ENCODE results near the gene WNT7B.

WNT7B gene

DNA sequence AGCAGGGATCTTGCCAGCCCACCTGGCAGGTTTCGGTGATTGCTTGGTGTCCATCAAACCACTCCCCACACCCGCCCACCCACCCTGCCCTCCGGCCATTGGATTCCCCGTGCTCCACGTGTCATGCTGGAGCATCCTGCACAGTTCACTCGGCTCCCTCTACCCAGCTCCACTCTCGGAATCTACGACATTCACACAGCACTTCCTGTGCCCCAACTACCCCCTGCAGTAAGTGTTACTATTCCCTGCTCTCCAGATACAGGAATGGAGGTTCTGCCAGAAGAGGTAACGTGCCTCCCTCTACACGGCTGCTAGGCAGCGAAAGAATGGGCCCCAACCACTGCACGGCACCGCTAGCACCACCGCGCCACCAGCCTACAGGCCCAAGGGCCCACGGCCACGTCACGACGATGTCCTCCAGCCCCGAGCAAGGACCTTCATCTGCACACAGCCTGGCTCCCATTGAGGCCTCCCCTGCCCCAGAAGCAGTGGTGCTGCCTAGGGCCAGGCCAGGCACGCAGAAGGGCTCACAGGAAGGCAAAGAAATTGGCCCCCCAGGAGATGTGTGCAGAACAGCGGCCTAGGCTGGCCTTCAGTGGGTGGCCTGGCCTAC is 27.6 kb downstream of the WNT7B start:
- no peak for DNase-seq

DNA sequence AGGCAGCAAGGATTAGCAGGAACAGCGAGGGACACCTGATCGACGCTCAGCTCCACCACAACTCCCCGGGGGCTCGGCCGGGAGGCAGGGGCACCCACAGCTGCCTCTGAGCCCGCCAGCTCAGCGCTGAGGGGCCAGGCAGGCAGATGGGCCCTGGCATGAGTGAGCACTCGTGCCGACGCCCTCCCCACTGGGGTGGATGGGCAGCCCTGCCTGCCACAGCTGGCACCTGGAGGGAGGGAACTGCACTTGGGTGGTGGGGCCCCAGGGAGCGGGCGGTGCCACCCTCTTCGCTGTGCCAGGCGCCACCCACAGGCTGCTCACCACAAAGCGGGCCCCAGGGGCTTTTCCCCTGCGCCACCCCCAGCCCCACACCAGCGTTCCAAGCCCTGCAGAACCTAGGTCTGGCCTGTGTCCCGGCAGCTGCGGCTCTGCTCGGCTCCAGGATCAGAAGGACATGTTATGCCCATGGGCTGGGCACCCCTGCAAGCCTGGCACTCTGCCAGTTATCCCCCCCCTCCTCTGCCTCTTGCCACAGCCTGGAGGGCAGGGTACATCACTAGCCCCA is 28.8 kb downstream of the WNT7B start:
- no peak for DNase-seq

- DNase-seq = no peak
These were observed 30.0 kb downstream of the WNT7B start for GRCh38 chr22:45946805-45947600.

GRCh38 chr22:45945621-45946106 is 31.3 kb downstream of the WNT7B start:
- no peak for DNase-seq

GRCh38 chr22:45942787-45943493 is 34.0 kb downstream of the WNT7B start:
- DNase-seq = no peak

- no peak for DNase-seq
These were observed 34.6 kb downstream of the WNT7B start for GRCh38 chr22:45942344-45942743.

DNA sequence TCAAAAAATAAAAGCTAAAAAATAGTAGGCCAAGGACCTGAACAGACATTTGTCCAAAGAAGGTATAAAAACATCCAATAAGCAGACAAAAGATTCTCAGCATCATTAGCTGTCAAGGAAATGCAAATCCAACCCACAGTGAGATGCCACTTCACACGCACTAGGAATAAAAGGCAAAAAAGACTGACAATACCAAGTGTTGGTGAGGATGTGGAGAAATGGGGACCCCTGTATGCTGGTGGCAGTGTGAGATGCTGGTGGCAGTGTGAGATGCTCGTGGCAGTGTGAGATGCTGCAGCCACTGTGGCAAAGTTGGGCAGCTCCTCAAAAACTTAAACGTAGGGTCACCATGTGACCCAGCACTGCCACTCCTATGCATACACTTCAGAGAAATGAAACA is 38.0 kb downstream of the WNT7B start:
- no peak for DNase-seq

DNA sequence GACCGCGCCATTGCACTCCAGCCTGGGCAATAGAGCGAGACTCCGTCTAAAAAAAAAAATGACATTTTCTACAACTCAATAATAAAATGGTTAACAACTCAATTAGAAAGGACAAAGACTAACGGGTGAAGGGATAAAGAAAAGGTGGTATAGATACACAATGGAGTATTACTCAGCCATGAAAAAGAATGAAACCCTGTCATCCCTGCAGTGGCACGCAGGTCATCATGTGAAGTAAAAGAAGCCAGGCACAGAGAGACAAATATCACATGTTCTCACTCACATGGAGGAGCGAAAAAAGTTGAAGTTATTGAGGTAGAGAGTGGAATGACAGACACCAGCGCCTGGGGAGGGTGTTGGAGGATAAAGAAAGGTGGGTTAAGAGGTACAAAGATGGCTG is 39.0 kb downstream of the WNT7B start:
- no peak for DNase-seq

GRCh38 chr22:45935573-45935972 is 41.4 kb downstream of the WNT7B start:
- no peak for DNase-seq

- DNase-seq = no peak
These were observed 42.2 kb downstream of the WNT7B start for GRCh38 chr22:45934659-45935341.

GRCh38 chr22:45934168-45934564 is 42.8 kb downstream of the WNT7B start:
- DNase-seq = no peak

DNA sequence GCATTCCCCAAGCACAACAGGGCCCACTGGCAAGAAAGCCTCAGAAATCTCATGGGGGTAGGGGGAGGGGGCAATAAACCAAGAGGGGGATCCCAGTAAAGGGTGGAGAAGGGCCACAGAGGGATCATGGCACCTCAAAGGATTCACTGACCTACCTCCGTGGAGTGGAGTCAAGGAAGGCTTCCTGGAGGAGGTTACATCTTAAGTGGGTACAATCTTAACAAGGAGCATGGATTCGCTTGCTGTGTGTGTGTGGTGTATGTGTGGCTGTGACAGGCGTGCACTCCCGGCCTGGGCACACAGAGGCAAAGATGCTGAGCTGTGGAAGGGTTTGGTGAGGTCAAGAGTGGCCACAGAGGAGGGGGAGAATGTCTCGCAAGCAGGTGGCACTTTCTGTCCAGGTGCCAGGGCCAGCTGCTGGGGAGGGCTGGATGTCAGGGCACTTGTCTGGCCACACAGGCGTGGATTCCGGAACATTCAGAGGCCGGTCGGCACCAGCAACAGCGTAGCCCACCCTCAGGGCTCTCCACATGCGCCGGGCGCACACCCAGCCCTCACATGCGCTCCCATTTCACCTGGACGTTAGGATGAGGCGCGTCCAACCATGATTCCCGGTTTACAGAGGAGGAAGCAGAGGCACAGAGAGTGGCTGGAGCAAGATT is 43.3 kb downstream of the WNT7B start:
- DNase-seq = no peak

GRCh38 chr22:45932071-45932470 is 44.9 kb downstream of the WNT7B start:
- DNase-seq = no peak

GRCh38 chr22:45931042-45931441 is 45.9 kb downstream of the WNT7B start:
- no peak for DNase-seq

- DNase-seq = no peak
These were observed 46.6 kb downstream of the WNT7B start for GRCh38 chr22:45930324-45930723.

GRCh38 chr22:45929649-45930048 is 47.3 kb downstream of the WNT7B start:
- no peak for DNase-seq

DNA sequence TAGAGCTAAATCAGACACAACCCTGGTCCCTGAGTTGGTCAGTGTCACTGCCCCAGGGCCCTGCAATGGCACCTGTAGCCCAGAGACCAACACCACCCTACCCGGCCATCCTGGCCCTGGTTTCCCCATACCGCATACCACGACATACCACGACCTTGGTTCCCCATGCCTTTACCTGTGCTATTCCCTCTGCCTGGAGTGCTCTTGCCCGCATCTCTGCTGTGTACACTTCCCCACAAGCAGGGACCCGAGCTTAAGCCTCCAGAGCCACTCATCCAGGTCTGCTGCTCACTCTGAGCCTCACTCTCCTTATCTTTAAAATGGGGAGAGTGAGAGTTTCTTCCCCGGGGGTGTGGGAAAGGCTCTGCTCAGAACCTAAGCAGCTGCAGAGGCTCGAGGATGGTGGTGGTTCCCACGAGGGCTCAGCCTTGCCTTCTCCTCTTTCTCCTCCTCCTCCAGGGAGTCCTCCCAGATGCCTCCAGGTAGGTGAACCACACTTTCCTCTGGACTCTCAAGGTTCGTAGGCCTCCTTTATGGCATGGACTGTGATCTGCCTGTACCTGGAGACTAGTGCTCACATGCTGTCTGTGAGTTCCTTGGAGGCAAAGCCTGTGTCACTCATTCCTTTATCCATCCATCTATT is 48.1 kb downstream of the WNT7B start:
- no peak for DNase-seq

GRCh38 chr22:45927059-45927458 is 49.9 kb downstream of the WNT7B start:
- DNase-seq = no peak

- no peak for DNase-seq
These were observed 50.5 kb downstream of the WNT7B start for GRCh38 chr22:45926433-45926832.

DNA sequence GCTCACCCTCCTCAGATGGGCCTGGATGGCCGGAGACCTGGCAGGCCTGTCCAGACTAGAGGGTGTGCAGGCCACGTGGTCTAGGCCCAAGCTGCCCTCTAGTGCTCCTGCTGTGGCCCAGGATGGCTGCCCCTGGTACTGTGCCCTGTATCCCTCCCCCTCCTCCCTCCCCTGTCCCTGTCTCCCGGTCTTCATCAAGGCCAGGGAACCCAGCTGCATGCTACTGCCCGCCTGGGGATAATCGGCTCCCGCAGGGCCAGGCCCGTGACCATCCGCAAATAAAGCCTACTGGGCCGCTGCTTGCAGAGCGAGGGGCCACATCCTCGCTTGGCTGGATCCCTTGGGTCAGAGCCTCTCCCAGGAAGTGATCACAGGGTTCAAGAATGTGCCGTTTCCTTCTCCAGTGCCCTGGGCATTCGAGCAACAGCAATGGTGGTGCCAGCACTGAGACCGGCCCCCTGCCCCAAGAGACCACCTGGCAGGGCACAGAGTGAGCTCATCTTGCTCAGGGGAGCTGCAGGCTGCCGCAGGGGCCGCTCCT is 51.1 kb downstream of the WNT7B start:
- DNase-seq = no peak

GRCh38 chr22:45923835-45924234 is 53.1 kb downstream of the WNT7B start:
- no peak for DNase-seq

DNA sequence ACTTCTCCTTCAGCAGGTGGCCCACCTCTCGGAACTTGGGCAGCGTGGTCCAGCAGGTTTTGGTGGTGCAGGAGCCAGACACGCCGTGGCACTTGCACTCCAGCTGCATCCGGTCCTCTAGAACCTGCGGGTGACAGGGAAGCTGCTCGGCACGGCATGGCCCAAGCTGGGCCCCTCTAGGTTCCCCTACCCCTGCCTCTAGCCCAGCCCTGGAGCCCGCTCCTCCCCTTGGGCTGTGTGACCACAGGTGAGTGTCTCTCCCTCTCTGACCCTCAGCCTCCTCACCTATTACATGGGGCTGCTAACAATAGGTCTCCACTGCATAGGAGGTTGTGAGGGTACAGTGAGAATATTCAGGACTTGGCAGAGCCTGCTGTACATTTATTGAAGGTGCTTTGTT is 53.8 kb downstream of the WNT7B start:
- no peak for DNase-seq

Data from stimulated activated CD4-positive, alpha-beta T cell treated with anti-CD3 and anti-CD28 coated beads, Interleukin-2, amount 100 ng/mL, for 24 hours (primary cell).